ENCODE data around the gene QKI.

QKI gene

DNA sequence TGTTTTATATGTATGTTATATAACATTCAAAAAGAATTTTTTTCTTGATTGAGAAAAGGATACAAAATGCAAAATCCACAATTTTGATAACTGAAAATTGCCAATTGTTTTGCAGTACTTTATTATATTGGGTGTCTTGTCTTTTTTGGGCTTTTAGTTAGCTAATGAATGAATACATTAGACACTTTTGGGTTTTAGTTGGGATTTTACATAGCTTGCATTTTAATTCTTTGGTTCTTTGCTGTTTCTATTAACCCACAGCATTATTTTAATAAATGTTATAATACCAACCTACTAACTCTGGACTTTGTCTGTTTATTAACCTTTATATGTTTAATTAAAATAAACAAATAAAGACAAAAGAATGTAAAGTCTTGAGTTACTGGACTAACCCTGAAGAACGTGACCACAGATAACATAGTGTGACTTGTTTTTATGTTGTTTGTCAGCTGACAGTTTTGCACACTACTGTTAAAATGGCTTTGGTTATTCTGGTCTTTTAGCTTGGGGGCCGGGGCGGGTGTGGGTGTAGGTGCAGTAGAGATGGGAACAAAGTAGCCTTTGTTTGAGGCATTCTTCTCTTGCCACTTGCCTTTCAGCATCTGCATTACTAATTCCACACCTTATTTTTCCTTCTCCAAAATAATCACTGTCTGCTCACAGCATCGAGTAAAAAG lies 159.1 kb downstream of the QKI start:
- H3K27ac ChIP-seq (ENCODE audit: low read length): no peak overlapping the region
- H3K4me3 ChIP-seq (ENCODE audit: low read depth in 1 of 2, low read length in 2 of 2): no peak overlapping the region
- H3K4me2 ChIP-seq (ENCODE audit: insufficient read depth, low read length): no peak overlapping the region
- H3K9ac ChIP-seq (ENCODE audit: low read depth, low read length): no peak overlapping the region
- H3K79me2 ChIP-seq (ENCODE audit: insufficient read depth, low read length): no peaks in the 10 kb centered on the region
- ATAC-seq (ENCODE audit: insufficient read depth, low read depth) (no peak), DNase-seq (no peak)
- H3K36me3 ChIP-seq (ENCODE audit: insufficient read depth, low read length): peaks cover 6% of the 10 kb centered on the region; the same call in 1 of the 2 replicates
- TF ChIP-seq EZH2 (IDR thresholded peaks at IDR 0.05; ENCODE audit: borderline replicate concordance, low read depth, low read length, severe bottlenecking): no peak
- TF ChIP-seq, protein P1, sequence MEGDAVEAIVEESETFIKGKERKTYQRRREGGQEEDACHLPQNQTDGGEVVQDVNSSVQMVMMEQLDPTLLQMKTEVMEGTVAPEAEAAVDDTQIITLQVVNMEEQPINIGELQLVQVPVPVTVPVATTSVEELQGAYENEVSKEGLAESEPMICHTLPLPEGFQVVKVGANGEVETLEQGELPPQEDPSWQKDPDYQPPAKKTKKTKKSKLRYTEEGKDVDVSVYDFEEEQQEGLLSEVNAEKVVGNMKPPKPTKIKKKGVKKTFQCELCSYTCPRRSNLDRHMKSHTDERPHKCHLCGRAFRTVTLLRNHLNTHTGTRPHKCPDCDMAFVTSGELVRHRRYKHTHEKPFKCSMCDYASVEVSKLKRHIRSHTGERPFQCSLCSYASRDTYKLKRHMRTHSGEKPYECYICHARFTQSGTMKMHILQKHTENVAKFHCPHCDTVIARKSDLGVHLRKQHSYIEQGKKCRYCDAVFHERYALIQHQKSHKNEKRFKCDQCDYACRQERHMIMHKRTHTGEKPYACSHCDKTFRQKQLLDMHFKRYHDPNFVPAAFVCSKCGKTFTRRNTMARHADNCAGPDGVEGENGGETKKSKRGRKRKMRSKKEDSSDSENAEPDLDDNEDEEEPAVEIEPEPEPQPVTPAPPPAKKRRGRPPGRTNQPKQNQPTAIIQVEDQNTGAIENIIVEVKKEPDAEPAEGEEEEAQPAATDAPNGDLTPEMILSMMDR (IDR thresholded peaks at IDR 0.05; ENCODE audit: borderline replicate concordance, extremely low read depth, low read length, poor library complexity, severe bottlenecking): no peak
- H2AFZ ChIP-seq (ENCODE audit: low read depth, low read length): no peak overlapping the region
- H3K4me1 ChIP-seq (ENCODE audit: insufficient read depth, low read length): no peaks in the 10 kb centered on the region
- no peaks in the 10 kb centered on the region for H3K9me3 ChIP-seq (ENCODE audit: insufficient read depth, low read length, severe bottlenecking)
- H3K27me3 ChIP-seq (ENCODE audit: insufficient read depth, low read length, poor library complexity): no peaks in the 10 kb centered on the region
- no peaks in the 10 kb centered on the region for H4K20me1 ChIP-seq (ENCODE audit: insufficient read depth, low read length)

DNA sequence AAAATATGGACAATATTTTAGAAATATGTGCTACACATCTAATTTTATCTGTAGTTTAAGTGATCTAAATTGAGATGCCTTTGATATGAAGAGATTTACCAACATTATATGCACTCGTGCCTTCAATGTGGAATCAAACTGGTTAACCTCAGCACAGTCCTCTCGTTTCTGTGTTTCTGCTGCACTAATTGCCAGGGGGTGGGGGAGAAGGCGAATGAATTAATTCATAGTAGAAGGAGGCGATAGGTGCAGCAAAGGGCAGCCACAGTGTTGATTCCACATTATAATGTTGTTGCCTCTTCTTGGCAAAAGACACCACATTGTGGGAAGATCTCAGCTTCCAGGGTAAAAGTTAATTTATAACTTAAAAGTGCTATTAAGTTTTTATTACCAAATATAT lies 161.6 kb downstream of the QKI start:
- Histone ChIP-seq H3K4me1 (ENCODE audit: insufficient read depth, low read length) (no peaks in the 10 kb centered on the region), H3K36me3 (ENCODE audit: insufficient read depth, low read length) (no peaks in the 10 kb centered on the region), H3K27ac (ENCODE audit: low read length) (no peak overlapping the region), H3K79me2 (ENCODE audit: insufficient read depth, low read length) (no peaks in the 10 kb centered on the region), H3K27me3 (ENCODE audit: insufficient read depth, low read length, poor library complexity) (no peaks in the 10 kb centered on the region), H3K9ac (ENCODE audit: low read depth, low read length) (no peak overlapping the region), H3K4me3 (ENCODE audit: low read depth in 1 of 2, low read length in 2 of 2) (no peak overlapping the region), H3K4me2 (ENCODE audit: insufficient read depth, low read length) (no peak overlapping the region), H4K20me1 (ENCODE audit: insufficient read depth, low read length) (no peaks in the 10 kb centered on the region), H2AFZ (ENCODE audit: low read depth, low read length) (no peak overlapping the region), H3K9me3 (ENCODE audit: insufficient read depth, low read length, severe bottlenecking) (no peaks in the 10 kb centered on the region)
- no peak for TF ChIP-seq EZH2 (IDR thresholded peaks at IDR 0.05; ENCODE audit: borderline replicate concordance, low read depth, low read length, severe bottlenecking)
- TF ChIP-seq, protein P1 (IDR thresholded peaks at IDR 0.05; ENCODE audit: borderline replicate concordance, extremely low read depth, low read length, poor library complexity, severe bottlenecking): no peak
- DNase-seq: no peak
- ATAC-seq (ENCODE audit: insufficient read depth, low read depth): no peak

DNA sequence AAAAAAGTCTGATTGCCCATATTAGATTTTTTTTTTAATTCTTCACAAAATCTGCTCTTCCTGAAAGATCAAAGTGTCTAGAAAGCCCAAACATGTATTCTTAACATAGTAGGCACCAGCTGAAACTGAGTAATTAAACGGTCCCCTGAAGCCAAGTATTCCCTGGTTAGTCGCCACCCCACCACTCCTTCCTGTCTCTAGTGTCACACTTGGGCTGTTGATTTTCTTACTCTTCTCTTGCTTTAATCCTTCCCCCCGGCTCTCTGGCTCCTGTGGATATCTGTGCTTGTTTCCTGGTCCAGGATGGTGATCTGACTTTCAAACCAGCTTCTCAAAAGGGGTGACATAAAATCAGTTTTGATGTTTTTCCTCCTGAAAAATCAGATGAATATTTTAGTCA lies 162.9 kb downstream of the QKI start:
- H3K27ac ChIP-seq (ENCODE audit: low read length): no peak overlapping the region
- H3K9ac ChIP-seq (ENCODE audit: low read depth, low read length): no peak overlapping the region
- no peaks in the 10 kb centered on the region for H3K9me3 ChIP-seq (ENCODE audit: insufficient read depth, low read length, severe bottlenecking)
- H3K4me1 ChIP-seq (ENCODE audit: insufficient read depth, low read length): no peaks in the 10 kb centered on the region
- no peak overlapping the region for H3K4me2 ChIP-seq (ENCODE audit: insufficient read depth, low read length)
- H4K20me1 ChIP-seq (ENCODE audit: insufficient read depth, low read length): no peaks in the 10 kb centered on the region
- no peaks in the 10 kb centered on the region for H3K27me3 ChIP-seq (ENCODE audit: insufficient read depth, low read length, poor library complexity)
- H2AFZ ChIP-seq (ENCODE audit: low read depth, low read length): no peak overlapping the region
- no peaks in the 10 kb centered on the region for H3K36me3 ChIP-seq (ENCODE audit: insufficient read depth, low read length)
- ATAC-seq (ENCODE audit: insufficient read depth, low read depth) (no peak), DNase-seq (no peak)
- no peak overlapping the region for H3K4me3 ChIP-seq (ENCODE audit: low read depth in 1 of 2, low read length in 2 of 2)
- no peaks in the 10 kb centered on the region for H3K79me2 ChIP-seq (ENCODE audit: insufficient read depth, low read length)
- TF ChIP-seq, protein P1 (IDR thresholded peaks at IDR 0.05; ENCODE audit: borderline replicate concordance, extremely low read depth, low read length, poor library complexity, severe bottlenecking): no peak

Measured in DND-41 (cell line).